Lower lobe of right lung (tissue), 2 donors: ENCODE results near the gene FGGY. TPM values are rescaled to one million over a fixed set of nuclear protein-coding genes. Genes with fewer than 3 reads are reported as not detected.
"Not testable (repeated sequence)": the region's sequence is repeated elsewhere in the genome, so short reads cannot be mapped to it uniquely, and the experiment has no call there.

Experiments used
- ATAC-seq, 2 donors: fragments of 200-7000 bp; cut with Tn5 transposase; one replicate each; pipeline ENCODE4 v1.9.1; 2020 to 2022; ENCODE audit warnings: mild to moderate bottlenecking in 2 of 2, moderate library complexity in 2 of 2
- DNase-seq: peaks from one replicate; pipeline ENCODE4 v3.0.0-alpha.2; 2020
- H3K27ac ChIP-seq: fragments of 200-600 bp; one replicate; pipeline ENCODE4 v1.8.0; 2022
- H3K27me3 ChIP-seq: fragments of 200-600 bp; one replicate; pipeline ENCODE4 v1.8.0; 2022; ENCODE audit warnings: low read depth
- H3K36me3 ChIP-seq: fragments of 200-600 bp; one replicate; pipeline ENCODE4 v1.8.0; 2022; ENCODE audit warnings: mild to moderate bottlenecking
- H3K4me1 ChIP-seq: fragments of 200-600 bp; one replicate; pipeline ENCODE4 v1.8.0; 2022
- H3K4me3 ChIP-seq: fragments of 200-600 bp; one replicate; pipeline ENCODE4 v1.8.0; 2022; ENCODE audit warnings: mild to moderate bottlenecking
- H3K9me3 ChIP-seq: fragments of 200-600 bp; one replicate; pipeline ENCODE4 v1.8.0; 2022
- CTCF ChIP-seq: fragments of 200-600 bp; IDR thresholded peaks from one replicate; pipeline ENCODE4 v1.8.0; 2022; ENCODE audit warnings: antibody characterized with exemption, mild to moderate bottlenecking
- intact Hi-C: fragments of 100-400 bp; cut with DNase I; formaldehyde crosslinking; loops from one replicate; pipeline ENCODE4 v1.11.0; 2022
- total RNA-seq: library from RNA; stranded (reverse); fragmentation: NEBNext Ultra II Directional; extraction: Animal tissue kit (Norgen Biotek cat#: 25700); gene quantifications from one replicate; pipeline ENCODE4 v1.2.1, GENCODE V29; 2021
- donor health status: DM: no; HTN: yes; CAD: no; lungs with severe emphysema.

Gene FGGY
- total RNA-seq, 1 donor from 2014 or later, result 31.4 TPM

DNA sequence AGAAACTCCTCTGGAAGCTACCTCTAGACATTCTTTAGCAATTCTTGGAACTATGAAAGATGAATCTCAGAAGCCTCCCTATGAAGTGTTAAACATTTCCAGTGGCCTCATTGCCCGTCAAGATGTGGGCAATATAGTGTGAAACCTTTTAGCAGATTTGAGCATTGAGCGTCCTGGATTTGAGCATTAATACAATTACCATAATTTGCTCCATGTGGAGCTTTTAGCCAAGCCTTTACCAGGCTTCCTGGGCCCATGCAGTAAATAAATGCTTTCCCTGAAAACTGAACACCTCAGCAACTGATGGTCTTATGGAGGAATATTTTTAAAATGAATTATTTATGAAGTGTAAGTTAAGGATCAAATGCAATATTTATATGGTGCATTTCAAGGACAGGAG is 162.0 kb downstream of the FGGY start:
- Histone ChIP-seq H3K27me3 (no peaks in the 10 kb centered on the region), H3K9me3 (no peaks in the 10 kb centered on the region), H3K4me3 (no peak overlapping the region), H3K27ac (no peak overlapping the region), H3K36me3 (no peaks in the 10 kb centered on the region), H3K4me1 (no peaks in the 10 kb centered on the region)
- no peak for DNase-seq
- no peak for TF ChIP-seq CTCF
- intact Hi-C loops, result no loop called here
- ATAC-seq, result no peak

- H3K4me3 ChIP-seq, H3K4me1 ChIP-seq, ATAC-seq, H3K9me3 ChIP-seq, H3K27me3 ChIP-seq, H3K36me3 ChIP-seq, H3K27ac ChIP-seq, intact Hi-C loops, DNase-seq: not testable (repeated sequence)
Observed at GRCh38 chr1:59462942-59463341, 166.0 kb downstream of the FGGY start.

DNA sequence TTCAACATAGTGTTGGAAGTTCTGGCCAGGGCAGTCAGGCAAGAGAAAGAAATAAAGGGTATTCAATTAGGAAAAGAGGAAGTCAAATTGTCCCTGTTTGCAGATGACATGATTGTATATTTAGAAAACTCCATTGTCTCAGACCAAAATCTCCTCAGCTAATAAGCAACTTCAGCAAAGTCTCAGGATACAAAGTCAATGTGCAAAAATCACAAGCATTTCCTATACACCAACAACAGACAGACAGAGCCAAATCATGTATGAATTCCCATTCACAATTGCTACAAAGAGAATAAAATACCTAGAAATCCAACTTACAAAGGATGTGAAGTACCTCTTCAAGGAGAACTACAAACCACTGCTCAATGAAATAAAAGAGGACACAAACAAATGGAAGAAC is 168.6 kb downstream of the FGGY start:
- H3K27me3 ChIP-seq, H3K36me3 ChIP-seq, DNase-seq, H3K27ac ChIP-seq, H3K4me3 ChIP-seq, H3K9me3 ChIP-seq, H3K4me1 ChIP-seq, ATAC-seq, intact Hi-C loops: not testable (repeated sequence)

DNA sequence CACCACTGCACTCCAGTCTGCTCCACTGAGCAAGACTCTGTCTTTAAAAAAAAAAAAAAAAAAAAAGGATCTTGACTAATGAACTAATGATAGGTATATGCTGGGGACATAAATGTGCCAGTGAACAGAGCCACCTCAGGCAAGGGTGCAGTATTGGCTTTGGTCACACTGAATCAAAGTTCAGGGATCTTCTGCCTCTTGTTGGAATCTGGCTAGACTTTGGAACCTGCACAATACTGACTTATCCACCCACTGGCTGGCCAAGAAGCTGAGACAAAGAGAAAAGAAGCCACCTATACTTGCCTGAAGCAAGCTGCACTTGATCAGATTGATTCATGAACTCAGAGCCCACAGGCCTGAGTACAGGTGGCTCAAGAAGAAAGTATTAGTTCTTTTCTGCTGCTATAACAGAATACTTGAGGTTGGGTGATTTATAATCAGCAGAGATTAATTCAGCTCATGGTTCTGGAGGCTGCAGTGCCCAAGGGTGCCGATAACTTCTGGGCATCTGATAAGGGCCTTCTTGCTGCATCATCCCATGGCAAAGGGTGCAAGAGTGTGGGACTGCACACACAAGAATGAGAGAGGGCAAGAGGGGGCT is 172.0 kb downstream of the FGGY start:
- H3K4me1 ChIP-seq, result no peaks in the 10 kb centered on the region
- H3K27me3 ChIP-seq, result no peaks in the 10 kb centered on the region
- no peak overlapping the region for H3K27ac ChIP-seq
- TF ChIP-seq CTCF, result no peak
- intact Hi-C loops, result no loop called here
- DNase-seq, result no peak
- H3K9me3 ChIP-seq, result no peaks in the 10 kb centered on the region
- H3K36me3 ChIP-seq, result no peaks in the 10 kb centered on the region
- H3K4me3 ChIP-seq, result no peak overlapping the region
- no peak for ATAC-seq

- DNase-seq, H3K9me3 ChIP-seq, intact Hi-C loops, H3K4me1 ChIP-seq, H3K36me3 ChIP-seq, H3K4me3 ChIP-seq, H3K27me3 ChIP-seq, ATAC-seq, H3K27ac ChIP-seq: not testable (repeated sequence)
Observed at GRCh38 chr1:59471991-59472570, 175.2 kb downstream of the FGGY start.

DNA sequence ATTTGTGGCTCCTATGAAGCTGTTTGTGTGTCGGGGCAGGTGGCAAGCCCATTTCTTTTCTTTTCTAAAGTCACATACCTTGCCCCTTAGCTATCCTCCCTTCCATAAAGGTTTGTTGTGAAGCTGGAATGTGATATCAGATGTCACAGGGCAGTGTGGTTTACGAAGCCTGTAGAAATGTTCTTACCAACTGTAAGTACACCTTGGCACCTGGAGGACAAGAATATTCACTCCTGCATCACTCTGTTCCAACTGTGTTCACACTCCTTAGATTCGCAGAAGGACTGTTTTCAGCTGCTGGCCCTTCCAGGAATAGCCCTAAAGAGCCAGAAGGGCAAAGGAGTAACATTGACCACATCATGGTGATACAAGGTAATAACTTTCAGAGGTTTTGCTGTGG is 176.9 kb downstream of the FGGY start:
- no peaks in the 10 kb centered on the region for H3K4me1 ChIP-seq
- H3K36me3 ChIP-seq, result no peaks in the 10 kb centered on the region
- no peak for ATAC-seq
- H3K4me3 ChIP-seq, result no peak overlapping the region
- DNase-seq, result no peak
- H3K27ac ChIP-seq, result no peak overlapping the region
- H3K9me3 ChIP-seq, result no peaks in the 10 kb centered on the region
- no peak for TF ChIP-seq CTCF
- intact Hi-C loops, result no loop called here
- no peaks in the 10 kb centered on the region for H3K27me3 ChIP-seq

DNA sequence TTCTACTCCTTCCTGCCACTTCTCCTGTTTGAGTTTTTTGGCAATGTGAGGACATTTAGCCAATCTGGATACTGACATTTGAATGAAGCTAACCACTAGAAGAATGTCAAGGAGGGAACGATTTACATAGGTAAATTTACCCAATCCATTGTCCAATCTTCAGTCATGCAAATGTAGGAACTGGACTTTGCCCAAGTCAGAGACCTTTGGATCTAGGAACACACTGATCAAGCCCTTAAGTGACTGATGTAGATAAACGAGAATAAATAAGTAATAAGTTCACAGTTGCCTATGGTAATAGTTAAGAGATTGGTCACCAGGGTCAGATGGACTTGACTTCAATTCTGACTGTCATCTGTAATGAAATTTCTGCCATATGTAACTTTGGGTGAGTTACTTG is 177.6 kb downstream of the FGGY start:
- Histone ChIP-seq H3K4me1 (no peaks in the 10 kb centered on the region), H3K27ac (no peak overlapping the region), H3K4me3 (no peak overlapping the region), H3K36me3 (no peaks in the 10 kb centered on the region), H3K27me3 (no peaks in the 10 kb centered on the region), H3K9me3 (no peaks in the 10 kb centered on the region)
- intact Hi-C loops, result no loop called here
- TF ChIP-seq CTCF, result no peak
- DNase-seq (no peak), ATAC-seq (no peak)
